Measurements from ENCODE around the gene GALNT2. TPM values are rescaled to one million over a fixed set of nuclear protein-coding genes. Genes with fewer than 3 reads are reported as not detected.

Gene GALNT2
- total and polyA plus RNA-seq, 2 donors (not counting 1 experiment from before 2014, with no cell fraction given): 19.0 to 184 TPM

DNA sequence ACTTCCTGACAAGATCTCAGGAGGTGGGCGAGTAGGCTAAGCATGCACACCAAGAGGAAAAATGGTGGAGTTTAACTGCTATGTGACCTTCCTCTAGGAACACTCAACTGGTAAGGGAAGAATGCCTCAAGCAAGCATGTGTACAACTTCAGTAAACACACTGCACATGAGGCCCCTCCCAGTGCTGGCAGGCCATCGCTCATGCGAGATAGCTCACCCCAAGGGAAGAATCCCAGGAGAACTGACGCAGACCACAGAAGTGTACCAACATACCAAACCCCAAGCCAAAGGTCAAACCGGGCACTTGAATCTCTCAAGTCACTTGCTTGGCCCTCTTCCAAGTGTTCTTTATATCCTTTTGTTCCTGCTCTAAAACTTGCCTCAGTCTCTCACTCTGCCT is 40.5 kb upstream of the GALNT2 start:
- CTCF ChIA-PET: no interaction called here
- H3K27me3 Mint-ChIP-seq: peaks cover 25% of the 10 kb centered on the region
- no peak overlapping the region for H3K4me3 Mint-ChIP-seq

DNA sequence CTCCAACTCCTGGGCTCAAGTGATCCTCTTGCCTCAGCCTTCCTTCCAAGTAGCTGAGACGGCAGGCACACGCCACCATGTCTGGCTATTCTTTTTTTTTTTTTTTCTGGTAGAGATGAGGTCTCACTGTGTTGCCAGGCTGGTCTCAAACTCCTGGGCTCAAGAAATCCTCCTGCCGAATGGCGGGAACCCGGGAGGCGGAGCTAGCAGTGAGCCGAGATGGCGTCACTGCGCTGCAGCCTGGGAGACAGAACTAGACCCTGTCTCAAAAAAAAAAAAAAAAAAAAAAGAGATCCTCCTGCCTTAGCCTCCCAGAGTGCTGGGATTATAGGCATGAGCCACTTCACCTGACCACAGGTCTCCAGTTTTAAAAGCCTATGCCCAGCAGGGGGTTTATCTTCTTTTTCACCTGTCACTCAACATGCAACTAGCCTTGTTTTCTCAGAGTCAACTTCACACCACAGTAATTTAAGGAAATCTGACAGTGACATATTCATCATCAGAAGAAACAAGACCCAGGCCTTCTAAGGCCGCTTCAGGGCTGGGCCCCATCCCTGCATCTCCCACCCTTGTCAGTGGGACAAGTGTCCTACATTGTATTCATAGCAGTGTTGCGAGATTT is 38.3 kb upstream of the GALNT2 start:
- Histone ChIP-seq H2AFZ (ENCODE audit: insufficient read depth, low read depth, low read length, poor library complexity, severe bottlenecking) (no peak overlapping the region), H3K4me1 (ENCODE audit: control insufficient read depth in 2 of 2, insufficient read depth in 2 of 2, low read length in 2 of 2) (no peaks in the 10 kb centered on the region), H3K79me2 (ENCODE audit: control insufficient read depth, insufficient read depth, low read length) (no peaks in the 10 kb centered on the region), H3K4me3 (ENCODE audit: control extremely low read depth in 1 of 5, extremely low read depth in 1 of 5, insufficient read depth in 1 of 5, low read depth in 2 of 5, low read length in 4 of 5) (no peak overlapping the region), H3K9ac (ENCODE audit: low read length) (no peak overlapping the region), H3K27ac (ENCODE audit: low read length in 2 of 2) (no peak overlapping the region), H4K20me1 (ENCODE audit: control insufficient read depth, insufficient read depth, low read length, poor library complexity, severe bottlenecking) (no peaks in the 10 kb centered on the region), H3K4me2 (replicated peaks; ENCODE audit: low read depth, low read length, poor library complexity, severe bottlenecking) (no peak overlapping the region), H3K9me3 (ENCODE audit: control extremely low read depth in 1 of 3, control insufficient read depth in 2 of 3, insufficient read depth in 1 of 3, low read length in 2 of 3) (peaks cover 0 to 9% (median 6%) of the 10 kb centered on the region in 3 donors), H3K27me3 (replicated peaks in 1 of 4; ENCODE audit: control extremely low read depth in 1 of 4, control insufficient read depth in 3 of 4, insufficient read depth in 4 of 4, low read length in 3 of 4) (peaks cover 0 to 4% (median 0%) of the 10 kb centered on the region in 4 experiments), H3K36me3 (replicated peaks in 1 of 2; ENCODE audit: control extremely low read depth in 1 of 2, control insufficient read depth in 1 of 2, extremely low read depth in 1 of 2, insufficient read depth in 2 of 2, low read length in 1 of 2) (no peaks in the 10 kb centered on the region)
- ChIA-PET CTCF (no interaction called here), POLR2A (no interaction called here)
- Mint-ChIP-seq H3K9me3 (ENCODE audit: insufficient read depth) (peaks cover 3% of the 10 kb centered on the region), H3K27ac (no peak overlapping the region), H3K4me1 (peaks cover 2% of the 10 kb centered on the region), H3K27me3 (peaks cover 9% of the 10 kb centered on the region), H3K4me3 (no peak overlapping the region)
- no peak for ATAC-seq (ENCODE audit: low read depth)
- TF ChIP-seq, protein P1, sequence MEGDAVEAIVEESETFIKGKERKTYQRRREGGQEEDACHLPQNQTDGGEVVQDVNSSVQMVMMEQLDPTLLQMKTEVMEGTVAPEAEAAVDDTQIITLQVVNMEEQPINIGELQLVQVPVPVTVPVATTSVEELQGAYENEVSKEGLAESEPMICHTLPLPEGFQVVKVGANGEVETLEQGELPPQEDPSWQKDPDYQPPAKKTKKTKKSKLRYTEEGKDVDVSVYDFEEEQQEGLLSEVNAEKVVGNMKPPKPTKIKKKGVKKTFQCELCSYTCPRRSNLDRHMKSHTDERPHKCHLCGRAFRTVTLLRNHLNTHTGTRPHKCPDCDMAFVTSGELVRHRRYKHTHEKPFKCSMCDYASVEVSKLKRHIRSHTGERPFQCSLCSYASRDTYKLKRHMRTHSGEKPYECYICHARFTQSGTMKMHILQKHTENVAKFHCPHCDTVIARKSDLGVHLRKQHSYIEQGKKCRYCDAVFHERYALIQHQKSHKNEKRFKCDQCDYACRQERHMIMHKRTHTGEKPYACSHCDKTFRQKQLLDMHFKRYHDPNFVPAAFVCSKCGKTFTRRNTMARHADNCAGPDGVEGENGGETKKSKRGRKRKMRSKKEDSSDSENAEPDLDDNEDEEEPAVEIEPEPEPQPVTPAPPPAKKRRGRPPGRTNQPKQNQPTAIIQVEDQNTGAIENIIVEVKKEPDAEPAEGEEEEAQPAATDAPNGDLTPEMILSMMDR (IDR thresholded peaks at IDR 0.05): no peak
- TF ChIP-seq EZH2 (IDR thresholded peaks at IDR 0.05; ENCODE audit: borderline replicate concordance, insufficient read depth, low read depth, low read length, poor library complexity, severe bottlenecking): no peak
- intact Hi-C loops (cut with micrococcal nuclease): no loop called here
- DNase-seq: no peak
- 98% methylated on average over 5 of the region's 11 CpGs for WGBS (ENCODE audit: insufficient coverage)

More for the DNA sequence above, 40.5 kb upstream of the GALNT2 start:
- TF ChIP-seq EZH2 (IDR thresholded peaks at IDR 0.05; ENCODE audit: borderline replicate concordance, insufficient read depth, low read depth, low read length, poor library complexity, severe bottlenecking): no peak
- TF ChIP-seq, protein P1 (IDR thresholded peaks at IDR 0.05): no peak
- H3K4me1 Mint-ChIP-seq: peaks cover 2% of the 10 kb centered on the region
- peaks cover 0 to 4% (median 2%) of the 10 kb centered on the region in 4 experiments for H3K27me3 ChIP-seq (replicated peaks in 1 of 4; ENCODE audit: control extremely low read depth in 1 of 4, control insufficient read depth in 3 of 4, insufficient read depth in 4 of 4, low read length in 3 of 4)
- H3K4me2 ChIP-seq (replicated peaks; ENCODE audit: low read depth, low read length, poor library complexity, severe bottlenecking): no peak overlapping the region
- H3K4me3 ChIP-seq (ENCODE audit: control extremely low read depth in 1 of 5, extremely low read depth in 1 of 5, insufficient read depth in 1 of 5, low read depth in 2 of 5, low read length in 4 of 5): no peak overlapping the region
- POLR2A ChIA-PET: no interaction called here
- H3K9ac ChIP-seq (ENCODE audit: low read length): no peak overlapping the region
- WGBS (ENCODE audit: insufficient coverage): 66% methylated on average over 4 of the region's 5 CpGs
- no peak for ATAC-seq (ENCODE audit: low read depth)
- no peaks in the 10 kb centered on the region for H4K20me1 ChIP-seq (ENCODE audit: control insufficient read depth, insufficient read depth, low read length, poor library complexity, severe bottlenecking)
- H3K9me3 Mint-ChIP-seq (ENCODE audit: insufficient read depth): peaks cover 5% of the 10 kb centered on the region
- H3K27ac ChIP-seq (ENCODE audit: low read length in 2 of 2): no peak overlapping the region
- H3K9me3 ChIP-seq (ENCODE audit: control extremely low read depth in 1 of 3, control insufficient read depth in 2 of 3, insufficient read depth in 1 of 3, low read length in 2 of 3): peaks cover 0 to 9% (median 6%) of the 10 kb centered on the region in 3 donors
- H3K4me1 ChIP-seq (ENCODE audit: control insufficient read depth in 2 of 2, insufficient read depth in 2 of 2, low read length in 2 of 2): no peaks in the 10 kb centered on the region
- DNase-seq: no peak
- no peak overlapping the region for H2AFZ ChIP-seq (ENCODE audit: insufficient read depth, low read depth, low read length, poor library complexity, severe bottlenecking)
- H3K79me2 ChIP-seq (ENCODE audit: control insufficient read depth, insufficient read depth, low read length): no peaks in the 10 kb centered on the region
- intact Hi-C loops (cut with micrococcal nuclease): no loop called here
- H3K36me3 ChIP-seq (replicated peaks in 1 of 2; ENCODE audit: control extremely low read depth in 1 of 2, control insufficient read depth in 1 of 2, extremely low read depth in 1 of 2, insufficient read depth in 2 of 2, low read length in 1 of 2): no peaks in the 10 kb centered on the region
- H3K27ac Mint-ChIP-seq: no peak overlapping the region
